Mesendoderm (in vitro differentiated cells): ENCODE results near the gene IRX4.

ENCODE experiments used
- DNase-seq: peaks from one replicate; pipeline ENCODE4 v3.0.0; 2013
- H2AK5ac ChIP-seq: 2 replicates; pipeline ENCODE4 v1.6.1; 2013; ENCODE audit warnings: low read length, inconsistent platforms
- H2BK120ac ChIP-seq: 2 replicates; pipeline ENCODE4 v1.6.1; 2013; ENCODE audit warnings: low read depth, mild to moderate bottlenecking, low read length, moderate library complexity, mixed read lengths
- H2BK15ac ChIP-seq: replicated peaks from 2 replicates; pipeline ENCODE4 v1.6.1; 2013; ENCODE audit warnings: low read depth, mild to moderate bottlenecking, moderate library complexity
- H2BK5ac ChIP-seq: 2 replicates; pipeline ENCODE4 v1.6.1; 2013; ENCODE audit warnings: low read length, inconsistent platforms
- H3K18ac ChIP-seq: 2 replicates; pipeline ENCODE4 v1.6.1; 2013; ENCODE audit warnings: mild to moderate bottlenecking, low read length, mixed read lengths
- H3K23ac ChIP-seq: one replicate; pipeline ENCODE4 v1.6.1; 2013; ENCODE audit warnings: low read length
- H3K27ac ChIP-seq: 2 replicates; pipeline ENCODE4 v1.5.1; 2013; ENCODE audit warnings: low read depth, mild to moderate bottlenecking, inconsistent platforms, low read length, moderate library complexity
- H3K27me3 ChIP-seq: 2 replicates; pipeline ENCODE4 v1.6.1; 2013; ENCODE audit warnings: low read length, control low read depth, mild to moderate bottlenecking, inconsistent platforms; ENCODE audit not compliant: insufficient read depth, poor library complexity
- H3K36me3 ChIP-seq: 2 replicates; pipeline ENCODE4 v1.6.1; 2013; ENCODE audit warnings: low read length, inconsistent platforms; ENCODE audit not compliant: control insufficient read depth, insufficient read depth
- H3K4ac ChIP-seq: one replicate; pipeline ENCODE4 v1.6.1; 2013; ENCODE audit warnings: low read depth, mild to moderate bottlenecking, low read length, moderate library complexity
- H3K4me1 ChIP-seq: 2 replicates; pipeline ENCODE4 v1.6.1; 2013; ENCODE audit warnings: low read depth, low read length, inconsistent platforms; ENCODE audit not compliant: control insufficient read depth
- H3K4me2 ChIP-seq: 2 replicates; pipeline ENCODE4 v1.6.1; 2013; ENCODE audit warnings: low read length
- H3K4me3 ChIP-seq: 2 replicates; pipeline ENCODE4 v1.5.1; 2013; ENCODE audit warnings: mild to moderate bottlenecking, low read length
- H3K56ac ChIP-seq: one replicate; pipeline ENCODE4 v1.6.1; 2013; ENCODE audit warnings: low read length
- H3K79me1 ChIP-seq: 2 replicates; pipeline ENCODE4 v1.6.1; 2013; ENCODE audit warnings: low read length, inconsistent platforms
- H3K79me2 ChIP-seq: 2 replicates; pipeline ENCODE4 v1.6.1; 2013; ENCODE audit warnings: mild to moderate bottlenecking, low read length; ENCODE audit not compliant: control insufficient read depth, insufficient read depth
- H3K9ac ChIP-seq: 2 replicates; pipeline ENCODE4 v1.6.1; 2013; ENCODE audit warnings: low read length, inconsistent platforms
- H4K5ac ChIP-seq: one replicate; pipeline ENCODE4 v1.6.1; 2013; ENCODE audit warnings: low read length
- H4K8ac ChIP-seq: one replicate; pipeline ENCODE4 v1.6.1; 2013; ENCODE audit warnings: low read depth, mild to moderate bottlenecking, control low read depth, low read length, moderate library complexity
- WGBS: extraction: QIAGEN DNeasy Blood & Tissue Kit; methylation state at CpG from one replicate; pipeline ENCODE4 v1.1.7; 2013; ENCODE audit warnings: low lambda C conversion rate, missing lambda C conversion rate; ENCODE audit not compliant: insufficient coverage; ENCODE audit errors: extremely low coverage; 5-methylcytosine and 5-hydroxymethylcytosine counted together

The IRX4 gene

DNA sequence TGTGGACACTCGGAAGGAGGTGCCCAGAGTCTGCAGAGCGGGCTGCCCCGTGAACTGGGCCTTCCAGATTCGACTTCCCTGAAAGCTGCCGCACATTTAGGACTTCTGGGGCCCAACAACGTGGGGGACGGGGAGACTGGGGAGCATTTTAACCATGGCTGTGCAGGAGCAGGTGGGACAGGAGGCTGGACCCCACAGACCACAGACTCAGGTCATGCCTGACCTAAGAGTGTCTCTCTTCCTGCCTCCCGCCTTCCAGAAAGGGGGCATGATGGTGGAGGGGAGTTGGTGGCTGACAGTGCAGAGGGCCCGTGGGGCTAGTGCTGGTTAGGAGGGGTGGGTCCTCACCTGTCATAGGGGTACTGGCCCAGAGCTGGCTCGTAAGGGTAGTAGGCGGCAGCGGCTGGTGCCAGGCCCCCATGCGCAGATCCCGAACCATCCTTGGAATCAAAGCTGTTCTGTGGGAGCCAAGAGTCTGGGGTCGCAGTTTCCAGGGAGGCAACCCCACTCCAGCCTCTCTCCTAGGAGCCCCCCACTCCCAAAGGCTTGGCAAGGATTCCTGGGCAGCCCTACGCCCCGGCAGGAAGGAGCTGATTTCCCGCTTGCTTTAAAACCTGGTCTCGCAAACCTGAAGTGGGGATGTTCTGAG is 2.2 kb downstream of the IRX4 start:
- Histone ChIP-seq H2BK15ac (no peak overlapping the region), H3K9ac (no peak overlapping the region), H3K36me3 (no peaks in the 10 kb centered on the region), H2BK5ac (no peak overlapping the region), H3K23ac (no peak overlapping the region), H3K79me2 (no peaks in the 10 kb centered on the region), H3K56ac (no peak overlapping the region), H3K4me1 (no peaks in the 10 kb centered on the region), H4K8ac (no peak overlapping the region), H2AK5ac (no peak overlapping the region), H3K27me3 (peaks cover 87% of the 10 kb centered on the region), H3K4me2 (no peak overlapping the region), H4K5ac (no peak overlapping the region), H3K27ac (no peak overlapping the region), H3K79me1 (no peaks in the 10 kb centered on the region), H3K4ac (no peak overlapping the region), H3K4me3 (no peak overlapping the region), H3K18ac (no peak overlapping the region), H2BK120ac (no peak overlapping the region)
- no peak for DNase-seq
- no CpG with 5 or more reads among the region's 19 CpGs for WGBS

DNA sequence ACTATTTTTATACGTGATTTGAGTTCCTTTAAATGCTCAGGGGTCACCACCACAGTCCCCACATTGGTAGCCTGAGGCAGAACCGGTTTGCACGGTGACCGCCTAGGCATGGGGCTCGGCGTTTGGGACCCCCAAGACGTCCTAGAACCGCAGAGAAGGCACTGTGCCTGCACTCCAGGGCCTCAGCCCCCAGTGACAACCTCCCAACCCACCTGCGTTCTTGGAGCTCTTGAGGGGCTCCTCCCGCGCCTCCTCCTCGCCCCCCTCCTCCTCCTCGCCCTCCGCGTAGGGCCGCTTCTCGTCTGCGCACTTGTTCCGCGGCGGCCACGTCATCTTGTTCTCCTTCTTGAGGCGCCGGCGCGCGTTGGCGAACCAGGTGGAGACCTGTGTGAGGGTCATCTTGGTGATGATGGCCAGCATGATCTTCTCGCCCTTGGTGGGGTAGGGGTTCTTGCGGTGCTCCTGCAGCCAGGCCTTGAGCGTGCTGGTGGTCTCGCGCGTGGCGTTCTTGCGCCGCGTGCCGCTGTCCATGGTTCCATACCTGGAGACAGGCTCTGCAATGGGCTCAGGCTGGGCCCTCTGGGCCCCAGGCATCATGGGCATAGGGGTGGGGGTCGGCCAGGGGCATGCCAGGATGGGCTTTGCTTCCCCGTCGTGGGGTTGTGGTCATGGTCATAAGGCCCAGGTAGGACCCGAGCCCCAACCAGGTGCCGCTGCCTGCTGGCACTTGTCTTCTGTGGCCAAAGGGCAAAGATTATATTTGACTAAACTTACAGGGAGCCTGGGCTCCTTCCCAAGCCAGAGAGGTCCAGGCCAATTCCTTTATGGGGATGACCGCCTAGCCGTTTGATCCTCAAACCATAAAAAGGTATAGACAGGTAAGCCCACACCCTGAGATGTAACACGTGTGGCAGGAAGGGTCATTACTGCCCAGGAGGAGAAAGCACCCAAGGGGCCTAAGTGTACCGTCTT is 3.1 kb downstream of the IRX4 start:
- Histone ChIP-seq H3K56ac (no peak overlapping the region), H2BK5ac (no peak overlapping the region), H3K18ac (no peak overlapping the region), H3K27ac (no peak overlapping the region), H3K79me2 (no peaks in the 10 kb centered on the region), H3K4me2 (no peak overlapping the region), H3K4me3 (no peak overlapping the region), H3K4ac (no peak overlapping the region), H3K79me1 (no peaks in the 10 kb centered on the region), H4K8ac (no peak overlapping the region), H4K5ac (no peak overlapping the region), H2BK120ac (no peak overlapping the region), H3K9ac (no peak overlapping the region), H3K23ac (no peak overlapping the region), H3K4me1 (no peaks in the 10 kb centered on the region), H3K27me3 (peaks cover 87% of the 10 kb centered on the region), H2BK15ac (no peak overlapping the region), H2AK5ac (no peak overlapping the region), H3K36me3 (no peaks in the 10 kb centered on the region)
- no CpG with 5 or more reads among the region's 48 CpGs for WGBS
- peak; percentile 7 for DNase-seq

DNA sequence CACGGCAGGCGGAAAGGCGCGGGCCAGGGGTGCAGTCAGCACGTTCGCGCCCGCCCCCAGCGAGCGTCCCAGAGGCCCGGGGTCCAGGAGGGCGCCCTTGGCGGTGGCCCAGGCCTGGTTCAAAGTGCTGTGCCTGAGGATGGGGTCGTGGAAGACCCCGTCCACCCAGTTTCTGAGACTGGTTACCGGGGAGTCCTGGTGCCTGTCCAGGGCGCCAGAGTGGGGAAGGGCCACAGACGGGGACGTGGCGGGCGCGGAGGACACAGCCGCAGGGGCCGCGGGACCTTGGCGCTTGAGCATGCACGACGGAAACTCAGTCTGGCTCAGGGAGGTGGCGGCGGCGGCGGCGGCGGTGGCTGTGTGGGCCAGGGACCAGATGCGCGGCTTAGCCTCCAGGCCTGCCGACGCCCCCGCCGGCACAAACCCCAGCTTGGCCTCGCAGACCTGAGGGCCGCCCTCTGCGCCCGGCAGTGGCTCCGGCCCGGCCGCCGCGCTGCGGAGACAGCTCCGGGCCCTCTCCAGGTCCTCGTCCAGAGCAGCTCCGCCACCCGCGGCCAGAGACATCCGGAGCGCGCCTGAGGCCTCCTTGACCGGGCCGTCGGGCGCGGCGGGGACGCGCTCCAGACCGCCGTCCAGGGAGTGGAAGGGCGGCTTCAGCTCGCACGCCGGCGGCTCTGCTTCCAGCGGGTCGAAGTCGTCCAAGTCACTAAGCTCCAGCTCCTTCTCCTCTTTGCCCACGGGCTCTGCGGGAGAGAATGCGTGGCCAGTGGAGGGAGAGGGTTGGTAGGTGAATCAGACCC is 4.5 kb downstream of the IRX4 start:
- Histone ChIP-seq H3K79me1 (no peaks in the 10 kb centered on the region), H3K18ac (no peak overlapping the region), H3K4me2 (no peak overlapping the region), H2BK15ac (no peak overlapping the region), H3K36me3 (no peaks in the 10 kb centered on the region), H2AK5ac (no peak overlapping the region), H2BK5ac (no peak overlapping the region), H3K9ac (no peak overlapping the region), H4K5ac (no peak overlapping the region), H3K4ac (no peak overlapping the region), H3K56ac (peak overlapping the region; percentile 25), H3K4me1 (no peaks in the 10 kb centered on the region), H2BK120ac (no peak overlapping the region), H3K23ac (no peak overlapping the region), H3K27ac (no peak overlapping the region), H3K27me3 (peaks cover 81% of the 10 kb centered on the region), H3K4me3 (no peak overlapping the region), H4K8ac (no peak overlapping the region), H3K79me2 (no peaks in the 10 kb centered on the region)
- peak; percentile 53 for DNase-seq
- WGBS = no CpG with 5 or more reads among the region's 79 CpGs

DNA sequence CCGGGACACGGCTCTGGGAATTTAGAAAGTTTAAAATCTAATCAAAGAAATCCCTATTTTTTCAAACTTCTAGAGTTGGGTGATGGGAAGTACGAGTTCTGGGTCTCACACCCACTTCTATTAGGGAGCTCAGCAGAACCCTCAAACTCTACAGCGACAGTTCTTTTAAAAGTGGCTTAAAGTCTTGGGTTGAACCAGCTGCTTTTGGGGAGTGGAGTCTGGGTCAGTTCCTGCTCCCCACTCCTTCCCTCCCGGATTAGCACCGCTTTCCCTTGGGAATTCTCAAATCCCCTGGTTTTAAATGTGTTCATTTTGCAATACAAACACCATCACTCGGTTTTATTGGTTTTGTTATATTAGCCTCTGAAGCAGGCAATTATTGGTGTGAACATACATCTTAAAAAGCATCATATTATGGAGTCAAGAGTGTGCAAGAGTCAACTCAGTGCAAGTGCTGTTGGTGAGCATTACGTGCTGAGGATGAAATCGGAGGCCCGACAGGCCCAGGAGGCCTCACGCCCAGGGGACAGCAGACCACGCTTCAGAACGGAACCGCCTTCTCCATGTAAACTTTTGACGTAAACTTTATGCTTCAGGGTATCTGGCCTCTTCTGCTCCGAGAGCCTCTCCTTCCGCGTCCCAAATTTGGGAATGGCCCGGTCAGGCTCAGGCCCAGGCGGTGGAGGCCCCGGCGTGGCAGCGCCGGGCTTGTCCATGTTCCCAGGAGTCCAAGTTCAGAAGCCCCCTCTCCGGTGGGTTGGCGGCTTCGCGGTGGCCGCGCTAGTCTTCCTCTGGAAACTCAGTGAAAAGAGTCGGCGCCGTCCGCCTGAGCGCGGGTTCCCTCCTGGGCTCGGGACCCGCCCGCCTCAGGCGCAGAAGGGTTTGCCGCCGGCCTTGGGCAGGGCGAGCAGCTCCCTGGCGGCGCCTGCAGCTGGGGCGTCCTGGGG is 5.3 kb downstream of the IRX4 start:
- Histone ChIP-seq H3K4me2 (no peak overlapping the region), H3K79me2 (no peaks in the 10 kb centered on the region), H3K56ac (peak overlapping the region; percentile 7), H3K9ac (no peak overlapping the region), H2AK5ac (no peak overlapping the region), H3K4ac (no peak overlapping the region), H3K4me1 (no peaks in the 10 kb centered on the region), H3K18ac (no peak overlapping the region), H3K4me3 (no peak overlapping the region), H2BK120ac (no peak overlapping the region), H2BK15ac (no peak overlapping the region), H3K27me3 (peaks cover 80% of the 10 kb centered on the region), H3K23ac (no peak overlapping the region), H3K36me3 (no peaks in the 10 kb centered on the region), H4K8ac (no peak overlapping the region), H3K79me1 (no peaks in the 10 kb centered on the region), H2BK5ac (no peak overlapping the region), H4K5ac (no peak overlapping the region), H3K27ac (no peak overlapping the region)
- DNase-seq = peak; percentile 42
- no CpG with 5 or more reads among the region's 46 CpGs for WGBS

DNA sequence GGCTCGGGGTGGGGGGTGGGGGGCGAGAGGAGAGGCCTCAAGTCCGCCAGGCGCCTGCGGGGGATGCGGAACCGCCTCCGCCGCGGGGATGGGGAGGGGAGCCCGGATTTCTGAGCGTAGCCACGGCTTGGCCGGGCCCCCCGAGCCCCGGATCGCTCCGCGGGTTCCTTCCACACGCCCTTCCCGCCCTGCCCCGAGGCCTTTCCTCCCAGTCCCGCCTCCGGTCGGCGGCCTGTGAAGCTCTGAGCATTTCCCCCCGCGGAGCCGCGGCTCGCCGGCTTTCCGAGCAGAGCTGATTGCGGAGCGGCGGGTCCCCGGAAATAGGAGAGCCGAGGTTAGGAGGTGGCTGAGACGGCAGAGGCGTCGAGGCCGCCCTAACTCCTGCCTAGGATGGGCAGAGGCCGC is 6.1 kb downstream of the IRX4 start:
- Histone ChIP-seq H3K18ac (no peak overlapping the region), H2BK15ac (no peak overlapping the region), H3K9ac (no peak overlapping the region), H3K23ac (no peak overlapping the region), H3K4ac (no peak overlapping the region), H3K4me1 (no peaks in the 10 kb centered on the region), H4K8ac (no peak overlapping the region), H3K4me3 (no peak overlapping the region), H2AK5ac (no peak overlapping the region), H3K27ac (no peak overlapping the region), H2BK5ac (no peak overlapping the region), H3K79me2 (no peaks in the 10 kb centered on the region), H3K56ac (no peak overlapping the region), H4K5ac (no peak overlapping the region), H3K79me1 (no peaks in the 10 kb centered on the region), H3K36me3 (no peaks in the 10 kb centered on the region), H3K27me3 (peaks cover 74% of the 10 kb centered on the region), H2BK120ac (no peak overlapping the region), H3K4me2 (peak overlapping the region; percentile 18)
- no CpG with 5 or more reads among the region's 43 CpGs for WGBS
- DNase-seq = peak; percentile 16
